Vagina (tissue), 2 donors: ENCODE measurements around the gene ZC3HAV1.

Experiments
- CTCF ChIP-seq, 3 experiments: fragments of 450-650 bp in 2 of 3; fragments of 200-600 bp in 1 of 3; sonication (generic) in 1 of 3; IDR thresholded peaks; one replicate each; pipeline ENCODE4 v1.5.1; 2017 to 2019; ENCODE audit warnings: antibody characterized with exemption in 3 of 3, mild to moderate bottlenecking in 2 of 3, moderate library complexity in 2 of 3
- POLR2A ChIP-seq, 2 donors: fragments of 450-650 bp; IDR thresholded peaks; one replicate each; pipeline ENCODE4 v1.6.1; 2017; ENCODE audit warnings: antibody characterized with exemption in 2 of 2, mild to moderate bottlenecking in 2 of 2, moderate library complexity in 2 of 2
- POLR2AphosphoS5 ChIP-seq, 2 donors: sonication (generic); formaldehyde crosslinking; IDR thresholded peaks; one replicate each; pipeline ENCODE4 v1.9.0; 2017; ENCODE audit warnings: antibody characterized with exemption in 2 of 2, mild to moderate bottlenecking in 2 of 2, low read depth in 1 of 2; ENCODE audit not compliant: insufficient read depth in 1 of 2

- TF ChIP-seq CTCF (IDR thresholded peaks at IDR 0.05): no peak
- TF ChIP-seq POLR2A (IDR thresholded peaks at IDR 0.05): no peak
- no peak for TF ChIP-seq POLR2AphosphoS5 (IDR thresholded peaks at IDR 0.05; ENCODE audit: insufficient read depth in 1 of 2, low read depth in 1 of 2)
Measured at GRCh38 chr7:139061416-139061815, 48.1 kb downstream of the ZC3HAV1 start.
